GM21390 (cell line): Measurements from ENCODE around the gene LPXN.

Source experiments
- ATAC-seq: cut with Tn5 transposase; IDR thresholded peaks from one replicate; pipeline ENCODE4 v1.9.1; 2021; ENCODE audit not compliant: unreplicated experiment

Gene LPXN

DNA sequence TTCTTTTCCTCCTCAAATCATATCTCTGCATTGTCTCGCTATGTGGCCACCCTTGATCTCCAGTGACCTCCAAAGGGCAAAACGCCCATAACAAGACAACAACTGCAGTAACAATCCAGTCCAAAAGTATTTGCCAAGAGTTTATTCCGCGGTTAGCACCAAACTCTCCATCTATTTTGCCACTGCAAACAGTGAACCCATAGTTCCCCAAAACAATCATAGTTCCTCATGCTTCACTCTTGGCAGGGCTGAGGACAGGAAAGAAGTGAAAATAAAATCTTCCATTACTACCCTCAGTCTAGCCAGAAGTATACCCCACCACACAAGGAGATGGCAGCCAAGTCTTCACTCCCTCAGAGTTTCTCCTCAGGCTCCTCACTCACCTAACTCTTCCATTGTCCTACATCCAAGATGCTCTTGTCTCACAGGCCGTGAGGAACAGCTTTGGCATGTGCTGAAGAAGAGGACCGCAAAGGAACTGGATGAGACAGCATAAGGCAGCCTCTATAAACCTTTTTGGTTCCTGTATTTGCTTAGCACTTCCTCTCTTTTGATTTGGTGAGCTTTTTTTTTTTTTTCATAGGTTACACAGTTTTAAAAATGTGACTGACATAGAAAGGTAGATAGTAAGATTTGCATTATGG lies at the start of gene LPXN:
TSS of gene LPXN (minus strand) at position 480 of the 644 bp plus-strand sequence. CDS start at position 396, 84 bp downstream.
- ATAC-seq = no peak

DNA sequence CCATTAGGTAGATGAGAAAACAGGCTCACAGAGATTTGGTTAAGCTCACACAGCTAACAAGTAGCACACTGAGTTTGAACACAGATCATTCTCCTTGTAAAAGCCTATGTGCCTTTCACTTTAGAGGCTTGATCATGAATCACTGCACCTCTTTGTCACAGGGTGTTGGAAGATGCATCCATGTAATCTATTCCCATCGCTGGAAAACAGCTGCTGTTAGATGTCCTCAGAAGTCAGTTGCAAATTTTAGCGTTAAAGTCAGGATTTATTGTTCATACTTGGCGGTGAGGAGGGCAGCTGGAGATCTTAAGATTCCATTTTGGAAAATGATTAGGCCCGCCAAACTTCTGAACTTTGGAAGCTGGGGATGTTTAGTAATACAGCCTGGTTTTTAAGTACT lies 49.4 kb upstream of the LPXN start:
- no peak for ATAC-seq

DNA sequence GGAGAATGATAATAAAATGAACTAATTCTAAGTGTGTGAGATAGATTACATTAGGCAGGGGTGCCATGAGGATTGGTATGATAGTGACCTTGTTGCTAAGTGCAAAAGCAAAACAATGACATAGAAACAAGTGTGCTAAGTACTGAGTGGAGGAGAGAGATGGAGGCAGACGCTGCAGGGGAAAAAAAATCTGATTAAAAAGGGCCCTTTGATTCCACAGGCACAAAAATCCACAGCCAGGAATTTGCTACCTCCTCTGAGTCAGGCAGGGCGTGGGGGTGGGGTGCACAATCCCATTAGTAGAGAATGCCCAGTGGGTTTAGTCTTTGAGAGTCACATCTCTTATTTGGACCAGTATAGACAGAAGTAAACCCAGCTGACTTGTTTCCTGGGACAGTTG lies 46.7 kb upstream of the LPXN start, which contains the start of gene CNTF:
TSS of gene CNTF (plus strand) at position 322 of the 400 bp plus-strand sequence. CDS start 88 bp downstream, outside the sequence.
- ATAC-seq = no peak

DNA sequence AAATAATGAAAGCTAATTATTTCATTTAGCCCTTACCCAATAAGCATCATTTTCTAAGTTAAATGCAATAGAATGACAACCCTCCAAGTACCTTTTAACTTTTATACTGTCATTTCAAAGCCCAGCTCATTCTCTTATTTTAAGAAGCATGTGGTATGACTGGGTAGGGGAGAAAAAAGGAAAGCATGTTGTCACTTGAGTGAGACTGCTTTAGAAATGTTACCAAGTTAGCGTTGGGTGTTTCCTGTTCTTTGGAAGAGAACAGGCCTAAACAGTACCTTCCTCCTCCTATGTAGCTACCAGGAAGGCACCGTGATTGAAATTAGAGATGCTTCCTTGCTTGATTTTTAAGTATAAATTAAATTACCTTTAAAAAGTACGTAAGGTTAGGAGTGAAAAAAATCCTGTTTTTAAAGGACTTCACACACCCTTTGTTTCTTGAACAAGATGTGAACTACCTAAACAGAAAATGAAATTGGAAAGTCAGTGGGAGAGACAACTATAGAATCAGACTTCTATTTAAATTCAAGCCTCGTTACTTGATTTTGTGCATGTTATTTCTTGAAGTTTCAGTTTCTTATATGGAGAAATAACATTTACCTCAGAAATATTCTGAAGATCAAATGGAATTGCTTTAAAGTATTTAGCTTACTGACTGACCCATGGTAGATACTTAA lies 46.1 kb upstream of the LPXN start:
- peak; percentile 58 for ATAC-seq

DNA sequence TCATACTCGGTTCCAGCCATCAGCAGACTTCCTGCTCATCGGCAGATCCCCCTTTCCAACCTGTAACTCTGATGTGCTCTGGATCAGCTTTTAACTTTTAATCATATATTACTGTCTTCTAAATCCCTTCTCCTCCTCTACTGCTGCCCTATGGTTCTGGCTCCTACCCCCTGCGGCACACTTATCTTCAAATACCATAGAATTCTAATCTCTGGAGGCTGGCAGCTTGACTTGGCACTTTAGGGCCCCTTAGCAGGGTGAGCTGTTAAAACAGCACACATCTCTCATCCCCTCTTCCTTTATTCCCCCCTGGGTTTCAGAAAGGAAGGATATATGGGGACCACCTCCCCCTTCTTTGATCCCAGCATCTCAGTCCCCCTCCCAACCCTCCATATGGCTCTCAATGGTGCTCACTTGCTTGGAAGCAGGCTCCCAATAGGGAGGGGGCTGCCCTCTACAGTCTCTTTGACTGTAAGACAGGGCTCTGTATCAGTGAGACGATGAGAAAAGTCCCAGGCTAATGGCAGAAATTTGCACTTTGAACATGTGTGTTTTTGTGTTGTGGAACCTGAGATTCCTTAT lies 42.4 kb upstream of the LPXN start:
- ATAC-seq = no peak

DNA sequence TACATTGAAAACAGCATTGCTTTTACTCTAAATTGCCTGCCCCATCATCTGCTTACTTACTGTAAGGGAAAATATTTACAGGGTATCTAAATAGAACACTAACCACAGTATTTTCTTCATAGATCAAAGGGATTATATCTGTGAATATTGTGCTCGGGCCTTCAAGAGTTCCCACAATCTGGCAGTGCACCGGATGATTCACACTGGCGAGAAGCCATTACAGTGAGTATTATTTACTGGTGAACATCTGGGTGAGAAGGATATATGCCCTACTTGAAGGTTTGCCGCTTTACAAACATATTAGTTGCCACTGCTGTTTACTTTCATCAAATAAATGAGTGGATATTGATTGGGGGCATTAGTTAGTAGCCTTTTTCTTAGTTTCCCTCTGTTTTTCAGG lies 40.9 kb upstream of the LPXN start:
- ATAC-seq = no peak

DNA sequence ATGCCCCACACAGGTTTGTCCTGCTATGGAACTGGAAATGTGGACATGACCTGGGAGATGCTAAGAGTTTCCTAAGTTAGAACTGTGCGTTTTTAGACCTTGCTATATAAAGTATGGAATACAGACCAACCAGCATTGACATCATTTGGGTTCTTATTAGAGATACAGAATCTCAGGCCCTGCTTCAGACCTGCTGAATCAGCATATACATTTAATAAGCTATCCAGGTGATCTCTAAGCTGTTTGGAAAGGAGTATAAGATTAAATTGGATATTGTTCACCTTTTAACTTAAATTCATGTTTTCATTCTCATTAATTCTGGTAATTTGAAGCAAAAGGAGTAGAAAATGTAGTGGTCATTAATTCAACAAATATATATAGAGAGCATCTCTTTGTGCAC lies 39.9 kb upstream of the LPXN start:
- ATAC-seq = no peak

DNA sequence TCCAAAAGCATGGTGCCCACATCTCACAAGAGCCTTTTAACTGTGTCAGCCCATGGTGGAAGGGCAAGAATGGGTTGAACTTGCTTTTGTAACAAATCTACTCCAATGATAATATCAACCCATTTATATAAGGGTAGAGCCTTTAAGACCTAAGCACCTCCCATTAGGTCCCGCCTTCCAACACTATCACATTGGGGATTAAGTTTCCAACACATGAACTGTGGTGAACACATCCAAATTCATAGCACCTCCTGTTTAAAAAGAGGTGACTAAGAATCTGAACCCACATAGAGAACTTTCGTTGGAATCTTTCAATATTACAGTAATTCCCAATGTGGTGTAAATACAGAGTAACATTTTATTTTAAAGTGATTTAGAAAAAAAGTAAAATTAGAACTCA lies 37.6 kb upstream of the LPXN start:
- no peak for ATAC-seq

DNA sequence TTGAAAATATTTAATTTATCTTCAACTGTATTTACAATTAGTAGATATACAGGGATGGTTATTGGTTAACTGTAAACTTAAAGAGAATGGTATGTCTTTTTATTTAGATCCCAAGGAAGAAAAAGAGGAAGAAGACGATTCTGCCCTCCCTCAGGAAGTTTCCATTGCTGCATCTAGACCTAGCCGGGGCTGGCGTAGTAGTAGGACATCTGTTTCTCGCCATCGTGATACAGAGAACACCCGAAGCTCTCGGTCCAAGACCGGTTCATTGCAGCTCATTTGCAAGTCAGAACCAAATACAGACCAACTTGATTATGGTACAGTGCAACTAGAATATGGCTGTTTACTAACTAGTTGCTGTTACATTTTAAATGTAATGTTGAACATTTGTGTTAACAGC lies 34.1 kb upstream of the LPXN start:
- peak; percentile 52 for ATAC-seq

DNA sequence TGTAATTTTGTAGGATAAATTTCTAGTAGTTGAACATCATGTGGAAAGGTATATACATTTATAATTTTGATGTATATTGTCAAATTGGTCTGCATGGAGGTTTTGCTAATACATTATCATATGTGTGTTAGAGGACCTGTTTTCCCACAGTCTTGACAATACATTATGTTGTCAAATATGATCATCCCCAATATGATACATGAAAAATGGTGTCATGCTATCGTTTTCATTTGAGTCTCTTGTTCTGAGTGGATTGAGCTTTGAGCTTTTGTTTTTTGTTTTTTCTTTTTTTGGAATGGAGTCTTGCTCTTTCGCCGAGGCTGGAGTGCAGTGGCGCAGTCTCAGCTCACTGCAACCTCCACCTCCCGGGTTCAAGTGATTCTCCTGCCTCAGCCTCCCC lies 32.7 kb upstream of the LPXN start:
- no peak for ATAC-seq

DNA sequence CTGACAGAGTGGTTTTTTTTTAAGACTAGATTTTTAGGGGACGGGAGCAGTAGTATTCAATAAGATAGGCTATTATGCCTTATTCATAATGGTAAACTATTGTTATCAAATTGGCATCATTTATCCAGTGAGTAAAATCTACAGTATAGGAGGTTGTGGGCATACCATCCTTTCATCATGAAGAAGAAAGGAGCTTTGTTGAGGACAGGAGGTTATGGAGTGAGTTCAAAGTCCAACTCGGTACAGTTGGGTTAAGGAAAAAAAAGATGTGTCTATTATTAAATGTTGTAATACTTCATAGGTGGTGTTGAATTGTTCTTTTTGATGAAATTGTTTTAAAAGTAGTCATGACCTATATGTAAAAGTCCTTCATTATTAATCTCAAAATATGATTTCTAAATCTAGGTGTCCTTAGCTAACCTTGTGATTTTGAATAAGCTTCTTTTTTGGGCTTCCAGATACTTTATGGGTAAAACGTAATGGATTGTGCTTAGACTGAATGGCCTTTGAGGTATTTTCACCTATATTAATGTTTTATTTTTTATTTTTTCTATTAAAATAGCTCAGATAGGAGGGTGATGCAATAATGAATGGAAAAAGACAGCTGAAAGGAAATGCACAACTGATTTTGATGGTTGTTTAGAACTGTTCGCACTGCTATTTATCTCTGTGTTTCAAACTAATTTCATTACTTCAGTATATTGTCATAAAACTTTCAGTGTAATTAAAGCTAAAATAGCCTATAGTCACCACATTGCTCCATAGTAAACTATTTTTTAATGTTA lies 31.5 kb upstream of the LPXN start:
- no peak for ATAC-seq

DNA sequence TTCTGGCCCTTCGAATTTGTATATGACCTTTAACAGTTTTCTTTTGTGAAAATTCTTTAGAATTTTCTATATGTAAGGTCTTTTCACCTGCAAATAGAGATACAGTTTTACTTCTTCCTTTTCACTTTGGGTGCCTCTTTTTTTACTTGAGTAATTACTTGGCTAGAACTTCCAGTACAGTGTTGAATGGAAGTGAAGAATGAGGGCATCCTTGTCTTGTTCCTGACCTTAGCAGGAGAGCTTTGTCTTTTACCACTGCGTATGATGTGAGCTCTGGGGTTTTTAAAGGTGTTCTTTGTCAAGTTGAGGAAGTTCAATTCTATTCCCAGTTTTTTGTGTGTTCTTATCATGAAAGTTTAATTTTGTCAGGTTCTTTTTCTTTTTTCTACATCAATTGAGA lies 24.9 kb upstream of the LPXN start:
- ATAC-seq = no peak

DNA sequence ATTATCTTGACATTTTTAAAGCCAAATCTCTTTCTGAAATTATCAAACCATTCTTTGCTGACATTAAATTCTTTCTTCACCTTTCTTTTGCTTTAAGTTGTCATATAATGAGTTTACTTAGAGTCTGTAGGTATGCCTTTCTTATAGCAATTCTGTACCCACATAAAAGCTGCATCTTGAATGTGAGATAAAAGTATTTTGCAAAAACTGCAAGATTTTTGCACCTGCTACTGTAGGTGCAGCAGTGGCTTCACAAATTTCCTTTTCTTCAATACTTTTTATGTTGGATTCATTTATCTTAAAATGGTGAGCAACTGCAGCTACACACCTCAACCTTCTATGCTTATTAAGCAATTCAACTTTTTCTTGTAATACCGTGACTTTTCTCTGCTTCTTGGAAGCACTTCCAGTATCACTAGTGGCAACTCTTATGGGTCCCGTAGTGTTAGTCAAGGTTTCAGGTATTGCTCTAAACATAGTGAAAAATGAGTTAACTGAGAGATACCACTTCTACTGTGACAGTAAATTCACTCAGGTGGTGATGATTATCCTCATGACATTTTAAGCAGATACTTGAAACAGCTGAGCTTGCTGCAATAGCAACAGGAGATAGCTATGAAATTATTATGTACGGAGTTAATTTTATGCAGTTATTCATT lies 22.0 kb upstream of the LPXN start:
- no peak for ATAC-seq

DNA sequence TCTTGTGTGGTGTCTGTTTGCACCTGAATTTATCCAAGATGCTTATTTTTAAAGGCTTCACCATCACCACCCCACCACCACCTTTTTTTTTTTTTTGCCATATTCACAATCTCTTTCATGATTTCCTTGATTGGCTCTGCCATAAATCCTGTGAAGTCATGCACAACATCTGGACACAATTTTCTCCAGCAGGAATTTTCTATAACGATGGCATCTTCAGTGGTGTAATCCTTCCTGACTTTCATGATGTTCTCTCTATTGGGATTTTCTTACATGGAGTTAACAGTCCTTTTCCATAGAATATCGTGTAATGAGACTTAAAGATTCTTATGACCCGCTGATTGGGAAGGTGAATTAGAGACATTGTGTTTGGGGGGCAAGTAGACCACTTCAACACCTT lies 21.0 kb upstream of the LPXN start:
- ATAC-seq = no peak

DNA sequence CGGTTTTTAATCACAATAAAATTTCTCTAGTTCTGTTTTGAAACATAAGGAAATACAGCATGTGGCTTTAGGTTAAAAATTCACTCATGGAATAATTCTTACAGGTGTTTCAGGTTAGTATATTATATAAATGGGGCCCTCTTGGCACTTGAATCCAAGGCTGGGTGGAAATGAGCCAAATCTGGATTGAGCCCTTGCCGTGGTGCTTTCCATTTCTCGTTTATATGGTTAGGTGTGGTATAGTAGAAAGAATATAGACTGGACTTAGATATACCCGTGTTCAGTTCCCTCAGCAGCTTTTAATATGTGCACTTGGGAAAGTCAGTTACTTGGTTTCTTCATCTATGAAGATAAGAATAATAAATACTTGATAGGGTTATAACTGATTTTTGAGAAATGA lies 19.2 kb upstream of the LPXN start:
- no peak for ATAC-seq

DNA sequence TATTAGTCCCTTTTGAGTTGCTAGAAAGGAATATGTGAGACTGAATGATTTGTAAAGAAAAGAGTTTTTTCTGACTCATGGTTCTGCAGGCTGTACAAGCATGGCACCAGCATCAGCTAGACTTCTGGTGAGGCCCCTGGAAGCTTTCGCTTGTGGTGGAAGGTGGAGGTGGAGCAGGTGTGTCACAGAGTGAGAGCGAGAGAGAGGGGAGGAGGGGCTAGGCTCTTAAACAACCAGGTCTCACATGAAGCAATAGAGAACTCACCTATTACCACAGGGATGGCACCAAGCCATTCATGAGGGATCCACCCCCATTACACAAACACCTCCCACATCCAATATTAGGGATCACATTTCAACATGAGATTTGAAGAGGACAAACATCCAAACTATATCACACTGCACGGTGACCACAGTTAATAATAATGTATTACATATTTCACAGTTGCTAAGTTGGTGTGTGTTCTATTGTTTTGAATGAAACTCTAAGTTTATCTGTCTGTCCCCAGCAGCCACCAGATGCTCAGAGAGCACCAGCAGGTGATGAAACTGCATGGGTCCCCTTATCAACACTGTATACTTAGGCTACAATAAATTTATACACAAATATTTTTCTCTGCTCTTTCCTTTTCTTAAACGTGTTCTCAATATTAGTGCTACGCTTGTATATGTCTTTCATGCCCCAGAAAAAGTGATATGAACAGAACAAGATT lies 17.3 kb upstream of the LPXN start:
- ATAC-seq = no peak

DNA sequence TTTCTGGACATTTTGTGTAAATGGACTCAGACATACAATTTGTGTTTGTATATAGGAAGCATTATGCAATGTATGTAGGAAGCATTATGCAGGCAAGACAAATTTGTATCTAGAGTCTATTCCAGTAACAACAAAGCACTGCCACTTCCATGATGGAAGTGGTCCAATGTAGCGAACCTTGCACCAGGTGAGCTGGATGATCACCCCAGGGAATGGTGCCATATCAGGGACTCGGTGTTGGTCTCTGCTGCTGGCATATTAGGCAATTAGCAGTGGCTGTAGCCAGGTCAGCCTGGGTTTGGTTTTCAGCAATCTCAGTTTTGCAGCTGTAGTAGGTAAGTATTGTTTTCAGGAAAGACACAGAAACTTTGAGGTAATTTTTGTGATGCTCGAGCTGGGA lies 16.0 kb upstream of the LPXN start:
- ATAC-seq = no peak

DNA sequence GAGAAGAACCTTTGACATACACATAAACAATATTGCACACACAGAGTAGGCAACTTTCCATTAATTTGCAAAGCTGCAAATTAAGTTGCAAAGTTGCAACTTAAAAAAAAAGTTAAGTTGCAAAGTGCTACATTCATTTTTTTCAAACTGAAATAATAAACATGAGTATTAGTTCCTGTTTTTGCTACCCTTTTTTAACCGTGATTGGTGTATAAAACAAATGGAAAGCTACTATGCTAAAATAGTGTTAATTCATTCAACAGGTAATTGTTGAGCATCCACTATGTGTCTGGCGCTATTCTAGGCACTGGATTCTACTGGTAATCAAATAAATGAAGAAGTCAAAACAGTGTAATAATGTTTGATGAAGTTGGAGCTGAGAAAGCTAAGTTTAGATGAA lies 11.3 kb upstream of the LPXN start:
- ATAC-seq = no peak

DNA sequence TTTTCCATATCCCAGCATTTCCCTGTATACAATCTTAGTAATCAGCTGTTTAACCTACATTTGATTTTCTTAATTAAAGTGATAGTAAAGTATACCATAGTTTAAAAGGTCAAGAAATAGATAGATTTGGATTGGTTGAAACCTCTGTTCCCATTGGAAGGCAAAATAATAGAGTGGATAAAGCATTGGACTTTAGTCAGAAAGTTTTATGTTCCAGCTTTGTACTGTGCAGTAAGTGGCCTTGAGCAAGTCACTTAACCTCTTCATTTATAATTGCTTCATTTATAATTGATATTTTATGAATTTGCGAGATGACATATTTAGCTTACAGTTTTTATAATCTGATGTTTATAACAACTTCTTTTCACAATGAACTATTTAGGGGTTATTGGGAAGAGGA lies 6.8 kb upstream of the LPXN start:
- ATAC-seq = no peak

DNA sequence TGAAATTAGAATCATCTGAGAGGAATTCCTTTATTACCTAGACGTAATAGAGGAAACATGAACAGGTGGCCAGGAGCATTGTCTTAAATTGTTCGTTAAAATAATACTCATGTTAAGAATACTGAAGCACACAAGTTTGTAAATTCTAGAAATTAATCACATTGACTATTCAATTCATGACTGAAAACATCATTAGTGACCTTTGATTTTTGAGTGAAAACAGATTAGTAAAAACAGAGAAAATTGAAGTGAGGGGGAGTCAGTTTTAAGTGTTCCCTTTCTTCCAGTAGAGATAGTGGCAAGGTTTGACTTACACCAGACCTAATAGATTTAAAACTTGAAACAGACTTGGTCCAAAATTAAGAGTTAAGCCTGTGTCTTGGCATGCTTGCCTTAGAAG lies 4.7 kb upstream of the LPXN start:
- no peak for ATAC-seq
